ENCODE data around the gene APCDD1L. TPM values are rescaled to one million over a fixed set of nuclear protein-coding genes. Genes with fewer than 3 reads are reported as not detected.

APCDD1L gene
- total RNA-seq, result 4.2 TPM

GRCh38 chr20:58515233-58516212 lies at the start of gene APCDD1L:
TSS of gene APCDD1L (minus strand) at chr20:58515399. CDS start at chr20:58514707, 692 bp downstream.
- H3K4me1 ChIP-seq (ENCODE audit: control insufficient read depth in 3 of 3, insufficient read depth in 3 of 3, low read length in 3 of 3), result no peaks in the 10 kb centered on the region
- H3K27me3 ChIP-seq (ENCODE audit: control insufficient read depth in 3 of 3, insufficient read depth in 3 of 3, low read length in 3 of 3), result peaks cover 38 to 44% (median 39%) of the 10 kb centered on the region in 3 donors
- no peaks in the 10 kb centered on the region for H3K36me3 ChIP-seq (ENCODE audit: control insufficient read depth in 3 of 3, insufficient read depth in 3 of 3, low read length in 3 of 3)
- H3K4me3 ChIP-seq (ENCODE audit: low read length in 3 of 3), result peak within 1 kb of the TSS; percentile 6 to 65 (median 36)
- no peak within 1 kb of the TSS for H3K27ac ChIP-seq (ENCODE audit: low read depth, low read length)
- peak within 1 kb of the TSS in 1 of 3 donors; percentile 30 for H3K9ac ChIP-seq (ENCODE audit: low read depth in 1 of 3, low read length in 3 of 3)
- no peaks in the 10 kb centered on the region for H3K9me3 ChIP-seq (ENCODE audit: control insufficient read depth in 3 of 3, low read length in 3 of 3)

GRCh38 chr20:58559368-58559729 lies 44.1 kb upstream of the APCDD1L start:
- no peak overlapping the region for H3K9ac ChIP-seq (ENCODE audit: low read depth in 1 of 3, low read length in 3 of 3)
- H3K27ac ChIP-seq (ENCODE audit: low read depth, low read length), result no peak overlapping the region
- H3K27me3 ChIP-seq (ENCODE audit: control insufficient read depth in 3 of 3, insufficient read depth in 3 of 3, low read length in 3 of 3), result peaks cover 0 to 16% (median 15%) of the 10 kb centered on the region in 3 donors
- no peak overlapping the region for H3K4me3 ChIP-seq (ENCODE audit: low read length in 3 of 3)
- no peaks in the 10 kb centered on the region for H3K36me3 ChIP-seq (ENCODE audit: control insufficient read depth in 3 of 3, insufficient read depth in 3 of 3, low read length in 3 of 3)
- H3K4me1 ChIP-seq (ENCODE audit: control insufficient read depth in 3 of 3, insufficient read depth in 3 of 3, low read length in 3 of 3), result no peaks in the 10 kb centered on the region
- no peaks in the 10 kb centered on the region for H3K9me3 ChIP-seq (ENCODE audit: control insufficient read depth in 3 of 3, low read length in 3 of 3)

GRCh38 chr20:58558486-58559367 lies 43.5 kb upstream of the APCDD1L start:
- H3K27ac ChIP-seq (ENCODE audit: low read depth, low read length), result no peak overlapping the region
- no peak overlapping the region for H3K4me3 ChIP-seq (ENCODE audit: low read length in 3 of 3)
- peaks cover 0 to 17% (median 16%) of the 10 kb centered on the region in 3 donors for H3K27me3 ChIP-seq (ENCODE audit: control insufficient read depth in 3 of 3, insufficient read depth in 3 of 3, low read length in 3 of 3)
- H3K9me3 ChIP-seq (ENCODE audit: control insufficient read depth in 3 of 3, low read length in 3 of 3), result no peaks in the 10 kb centered on the region
- H3K36me3 ChIP-seq (ENCODE audit: control insufficient read depth in 3 of 3, insufficient read depth in 3 of 3, low read length in 3 of 3), result no peaks in the 10 kb centered on the region
- H3K4me1 ChIP-seq (ENCODE audit: control insufficient read depth in 3 of 3, insufficient read depth in 3 of 3, low read length in 3 of 3), result peaks cover 0 to 5% (median 0%) of the 10 kb centered on the region in 3 donors
- no peak overlapping the region for H3K9ac ChIP-seq (ENCODE audit: low read depth in 1 of 3, low read length in 3 of 3)

- H3K9ac ChIP-seq (ENCODE audit: low read depth in 1 of 3, low read length in 3 of 3), result no peak overlapping the region
- peaks cover 0 to 20% (median 16%) of the 10 kb centered on the region in 3 donors for H3K27me3 ChIP-seq (ENCODE audit: control insufficient read depth in 3 of 3, insufficient read depth in 3 of 3, low read length in 3 of 3)
- no peaks in the 10 kb centered on the region for H3K9me3 ChIP-seq (ENCODE audit: control insufficient read depth in 3 of 3, low read length in 3 of 3)
- H3K4me3 ChIP-seq (ENCODE audit: low read length in 3 of 3), result no peak overlapping the region
- H3K27ac ChIP-seq (ENCODE audit: low read depth, low read length), result no peak overlapping the region
- H3K4me1 ChIP-seq (ENCODE audit: control insufficient read depth in 3 of 3, insufficient read depth in 3 of 3, low read length in 3 of 3), result peaks cover 0 to 5% (median 0%) of the 10 kb centered on the region in 3 donors
- H3K36me3 ChIP-seq (ENCODE audit: control insufficient read depth in 3 of 3, insufficient read depth in 3 of 3, low read length in 3 of 3), result no peaks in the 10 kb centered on the region
These were observed 42.6 kb upstream of the APCDD1L start for GRCh38 chr20:58557733-58558342.

- Histone ChIP-seq H3K36me3 (ENCODE audit: control insufficient read depth in 3 of 3, insufficient read depth in 3 of 3, low read length in 3 of 3) (no peaks in the 10 kb centered on the region), H3K4me3 (ENCODE audit: low read length in 3 of 3) (no peak overlapping the region), H3K27me3 (ENCODE audit: control insufficient read depth in 3 of 3, insufficient read depth in 3 of 3, low read length in 3 of 3) (peaks cover 0 to 26% (median 16%) of the 10 kb centered on the region in 3 donors), H3K9ac (ENCODE audit: low read depth in 1 of 3, low read length in 3 of 3) (no peak overlapping the region), H3K9me3 (ENCODE audit: control insufficient read depth in 3 of 3, low read length in 3 of 3) (no peaks in the 10 kb centered on the region), H3K4me1 (ENCODE audit: control insufficient read depth in 3 of 3, insufficient read depth in 3 of 3, low read length in 3 of 3) (peaks cover 0 to 5% (median 0%) of the 10 kb centered on the region in 3 donors), H3K27ac (ENCODE audit: low read depth, low read length) (no peak overlapping the region)
These were observed 41.8 kb upstream of the APCDD1L start for GRCh38 chr20:58556961-58557360.

- Histone ChIP-seq H3K4me3 (ENCODE audit: low read length in 3 of 3) (no peak overlapping the region), H3K27me3 (ENCODE audit: control insufficient read depth in 3 of 3, insufficient read depth in 3 of 3, low read length in 3 of 3) (peaks cover 0 to 29% (median 16%) of the 10 kb centered on the region in 3 donors)
These were observed 40.0 kb upstream of the APCDD1L start for GRCh38 chr20:58555078-58555765.

GRCh38 chr20:58554541-58554940 lies 39.3 kb upstream of the APCDD1L start:
- Histone ChIP-seq H3K27ac (ENCODE audit: low read depth, low read length) (no peak overlapping the region), H3K36me3 (ENCODE audit: control insufficient read depth in 3 of 3, insufficient read depth in 3 of 3, low read length in 3 of 3) (no peaks in the 10 kb centered on the region), H3K4me1 (ENCODE audit: control insufficient read depth in 3 of 3, insufficient read depth in 3 of 3, low read length in 3 of 3) (peaks cover 0 to 5% (median 0%) of the 10 kb centered on the region in 3 donors), H3K9ac (ENCODE audit: low read depth in 1 of 3, low read length in 3 of 3) (no peak overlapping the region), H3K9me3 (ENCODE audit: control insufficient read depth in 3 of 3, low read length in 3 of 3) (no peaks in the 10 kb centered on the region), H3K4me3 (ENCODE audit: low read length in 3 of 3) (no peak overlapping the region), H3K27me3 (ENCODE audit: control insufficient read depth in 3 of 3, insufficient read depth in 3 of 3, low read length in 3 of 3) (peaks cover 0 to 29% (median 16%) of the 10 kb centered on the region in 3 donors)

More at GRCh38 chr20:58555078-58555765, 40.0 kb upstream of the APCDD1L start:
- Histone ChIP-seq H3K27ac (ENCODE audit: low read depth, low read length) (no peak overlapping the region), H3K9me3 (ENCODE audit: control insufficient read depth in 3 of 3, low read length in 3 of 3) (no peaks in the 10 kb centered on the region), H3K9ac (ENCODE audit: low read depth in 1 of 3, low read length in 3 of 3) (no peak overlapping the region), H3K4me1 (ENCODE audit: control insufficient read depth in 3 of 3, insufficient read depth in 3 of 3, low read length in 3 of 3) (peaks cover 0 to 5% (median 0%) of the 10 kb centered on the region in 3 donors), H3K36me3 (ENCODE audit: control insufficient read depth in 3 of 3, insufficient read depth in 3 of 3, low read length in 3 of 3) (no peaks in the 10 kb centered on the region)

GRCh38 chr20:58553841-58554240 lies 38.6 kb upstream of the APCDD1L start:
- no peak overlapping the region for H3K4me3 ChIP-seq (ENCODE audit: low read length in 3 of 3)
- H3K27me3 ChIP-seq (ENCODE audit: control insufficient read depth in 3 of 3, insufficient read depth in 3 of 3, low read length in 3 of 3), result peaks cover 0 to 29% (median 15%) of the 10 kb centered on the region in 3 donors
- peak overlapping the region; percentile 7 for H3K27ac ChIP-seq (ENCODE audit: low read depth, low read length)
- peaks cover 0 to 5% (median 0%) of the 10 kb centered on the region in 3 donors for H3K4me1 ChIP-seq (ENCODE audit: control insufficient read depth in 3 of 3, insufficient read depth in 3 of 3, low read length in 3 of 3)
- no peak overlapping the region for H3K9ac ChIP-seq (ENCODE audit: low read depth in 1 of 3, low read length in 3 of 3)
- no peaks in the 10 kb centered on the region for H3K9me3 ChIP-seq (ENCODE audit: control insufficient read depth in 3 of 3, low read length in 3 of 3)
- H3K36me3 ChIP-seq (ENCODE audit: control insufficient read depth in 3 of 3, insufficient read depth in 3 of 3, low read length in 3 of 3), result no peaks in the 10 kb centered on the region

- H3K9me3 ChIP-seq (ENCODE audit: control insufficient read depth in 3 of 3, low read length in 3 of 3), result no peaks in the 10 kb centered on the region
- peaks cover 0 to 5% (median 0%) of the 10 kb centered on the region in 3 donors for H3K4me1 ChIP-seq (ENCODE audit: control insufficient read depth in 3 of 3, insufficient read depth in 3 of 3, low read length in 3 of 3)
- no peak overlapping the region for H3K27ac ChIP-seq (ENCODE audit: low read depth, low read length)
- no peak overlapping the region for H3K4me3 ChIP-seq (ENCODE audit: low read length in 3 of 3)
- no peaks in the 10 kb centered on the region for H3K36me3 ChIP-seq (ENCODE audit: control insufficient read depth in 3 of 3, insufficient read depth in 3 of 3, low read length in 3 of 3)
- H3K9ac ChIP-seq (ENCODE audit: low read depth in 1 of 3, low read length in 3 of 3), result no peak overlapping the region
- peaks cover 0 to 29% (median 10%) of the 10 kb centered on the region in 3 donors for H3K27me3 ChIP-seq (ENCODE audit: control insufficient read depth in 3 of 3, insufficient read depth in 3 of 3, low read length in 3 of 3)
These were observed 38.0 kb upstream of the APCDD1L start for GRCh38 chr20:58553166-58553696.

Data from skeletal muscle tissue (tissue), 4 donors.